Activated B cell treated with CpG ODN at 0.5 μM for 24 hours (primary cell): ENCODE results near the gene HTR3E. TPM values are rescaled to one million over a fixed set of nuclear protein-coding genes. Genes with fewer than 3 reads are reported as not detected.
"Not testable (repeated sequence)": the region's sequence is repeated elsewhere in the genome, so short reads cannot be mapped to it uniquely, and the experiment has no call there.

ENCODE experiments used
- ATAC-seq: fragments of 200-7000 bp; cut with Tn5 transposase; one replicate; pipeline ENCODE4 v1.10.0; 2021; ENCODE audit warnings: low read depth, mild to moderate bottlenecking, moderate library complexity
- CTCF ChIA-PET: fragments of 350-600 bp; sonication (Branson Sonifier 250); formaldehyde crosslinking; loops from one replicate; lab custom pipeline; 2021; ENCODE audit warnings: antibody characterized with exemption; lab: Charles Lee
- POLR2A ChIA-PET: fragments of 350-600 bp; sonication (Branson Sonifier 250); formaldehyde crosslinking; loops from one replicate; lab custom pipeline; 2021; ENCODE audit warnings: antibody characterized with exemption; lab: Charles Lee
- DNase-seq: peaks from one replicate; pipeline ENCODE4 v3.0.0; 2022
- H3K27ac Mint-ChIP-seq: one replicate; pipeline ENCODE4 v1.8.0; 2020; ENCODE audit warnings: mixed read lengths
- H3K27me3 Mint-ChIP-seq: one replicate; pipeline ENCODE4 v1.8.0; 2021; ENCODE audit warnings: mixed read lengths
- H3K36me3 Mint-ChIP-seq: one replicate; pipeline ENCODE4 v1.8.0; 2021; ENCODE audit warnings: low read depth, mixed read lengths
- H3K4me1 Mint-ChIP-seq: one replicate; pipeline ENCODE4 v1.8.0; 2021; ENCODE audit warnings: mixed read lengths
- H3K4me3 Mint-ChIP-seq: one replicate; pipeline ENCODE4 v1.8.0; 2020; ENCODE audit warnings: mild to moderate bottlenecking, mixed read lengths
- H3K9me3 Mint-ChIP-seq: one replicate; pipeline ENCODE4 v1.8.0; 2020; ENCODE audit warnings: mixed read lengths
- CTCF ChIP-seq: fragments of 200-600 bp; IDR thresholded peaks from one replicate; pipeline ENCODE4 v1.8.0; 2022; ENCODE audit warnings: antibody characterized with exemption, mild to moderate bottlenecking
- intact Hi-C: fragments of 100-400 bp; cut with micrococcal nuclease; formaldehyde crosslinking; loops from one replicate; pipeline ENCODE4 v1.15.1; 2024
- total RNA-seq: library from RNA; stranded (reverse); gene quantifications from 2 replicates; pipeline ENCODE4 v1.2.3, GENCODE V29; 2022

HTR3E gene
- total RNA-seq, 1 donor from 2014 or later: not detected

- intact Hi-C loops: no loop called here
- Mint-ChIP-seq H3K4me1 (no peaks in the 10 kb centered on the region), H3K27ac (no peak overlapping the region), H3K4me3 (no peak overlapping the region), H3K36me3 (no peaks in the 10 kb centered on the region), H3K27me3 (peaks cover 11% of the 10 kb centered on the region), H3K9me3 (no peaks in the 10 kb centered on the region)
- ATAC-seq (no peak), DNase-seq (no peak)
- CTCF ChIA-PET: no interaction called here
- POLR2A ChIA-PET: no interaction called here
- no peak for TF ChIP-seq CTCF
These were observed 13.5 kb downstream of the HTR3E start for GRCh38 chr3:184110316-184110725.

GRCh38 chr3:184116017-184116416 lies 19.2 kb downstream of the HTR3E start:
- DNase-seq (no peak), ATAC-seq (no peak)
- no peak for TF ChIP-seq CTCF
- ChIA-PET CTCF (no interaction called here), POLR2A (interaction anchor here (0.7 kb wide), 1 partner anchor 41 kb away, joined by 3 read pairs; no protein-coding TSS in a partner anchor)
- Mint-ChIP-seq H3K36me3 (no peaks in the 10 kb centered on the region), H3K4me3 (no peak overlapping the region), H3K9me3 (no peaks in the 10 kb centered on the region), H3K27ac (no peak overlapping the region), H3K4me1 (no peaks in the 10 kb centered on the region), H3K27me3 (peaks cover 11% of the 10 kb centered on the region)
- intact Hi-C loops: no loop called here

GRCh38 chr3:184117636-184118035 lies 20.8 kb downstream of the HTR3E start:
- Mint-ChIP-seq H3K36me3 (no peaks in the 10 kb centered on the region), H3K4me3 (no peak overlapping the region), H3K27ac (no peak overlapping the region), H3K27me3 (peaks cover 9% of the 10 kb centered on the region), H3K9me3 (no peaks in the 10 kb centered on the region), H3K4me1 (no peaks in the 10 kb centered on the region)
- ChIA-PET POLR2A (no interaction called here), CTCF (no interaction called here)
- DNase-seq (no peak), ATAC-seq (no peak)
- intact Hi-C loops: no loop called here
- TF ChIP-seq CTCF: no peak

- not testable (repeated sequence) for H3K27me3 Mint-ChIP-seq
These were observed 24.2 kb downstream of the HTR3E start for GRCh38 chr3:184121031-184121430.

GRCh38 chr3:184126006-184126405 lies 29.1 kb downstream of the HTR3E start:
- TF ChIP-seq CTCF: no peak
- Mint-ChIP-seq H3K4me3 (no peak overlapping the region), H3K27ac (no peak overlapping the region), H3K27me3 (peaks cover 1% of the 10 kb centered on the region), H3K4me1 (no peaks in the 10 kb centered on the region), H3K36me3 (no peaks in the 10 kb centered on the region), H3K9me3 (no peaks in the 10 kb centered on the region)
- intact Hi-C loops: no loop called here
- ATAC-seq: no peak
- POLR2A ChIA-PET: no interaction called here
- no peak for DNase-seq
- CTCF ChIA-PET: no interaction called here

More at GRCh38 chr3:184121031-184121430, 24.2 kb downstream of the HTR3E start:
- intact Hi-C loops, H3K36me3 Mint-ChIP-seq, POLR2A ChIA-PET, CTCF ChIA-PET, H3K4me1 Mint-ChIP-seq, H3K9me3 Mint-ChIP-seq, H3K4me3 Mint-ChIP-seq, DNase-seq, ATAC-seq, H3K27ac Mint-ChIP-seq: not testable (repeated sequence)

- ATAC-seq: no peak
- CTCF ChIA-PET: no interaction called here
These were observed 32.1 kb downstream of the HTR3E start for GRCh38 chr3:184129012-184129411.

More at GRCh38 chr3:184129012-184129411, 32.1 kb downstream of the HTR3E start:
- no peak for TF ChIP-seq CTCF
- Mint-ChIP-seq H3K36me3 (no peaks in the 10 kb centered on the region), H3K9me3 (no peaks in the 10 kb centered on the region), H3K4me1 (peaks cover 5% of the 10 kb centered on the region), H3K4me3 (no peak overlapping the region), H3K27me3 (peaks cover 1% of the 10 kb centered on the region), H3K27ac (no peak overlapping the region)
- POLR2A ChIA-PET: no interaction called here
- intact Hi-C loops: no loop called here
- no peak for DNase-seq
